ENCODE data around the gene NRAP.

- TF ChIP-seq RAD21 (IDR thresholded peaks at IDR 0.05; ENCODE audit: low read depth), result no peak
- TF ChIP-seq MAX (IDR thresholded peaks at IDR 0.05), result no peak
- TF ChIP-seq EP300 (IDR thresholded peaks at IDR 0.05; ENCODE audit: borderline replicate concordance), result no peak
- TF ChIP-seq CREB1 (IDR thresholded peaks at IDR 0.05; ENCODE audit: low read depth), result no peak
- no peak for TF ChIP-seq EGR1 (IDR thresholded peaks at IDR 0.05)
- no peak for TF ChIP-seq USF1 (IDR thresholded peaks at IDR 0.05)
- no peak for TF ChIP-seq CEBPB (IDR thresholded peaks at IDR 0.05)
- no peak for TF ChIP-seq TCF12 (IDR thresholded peaks at IDR 0.05; ENCODE audit: low read depth)
- no peak for TF ChIP-seq YY1 (IDR thresholded peaks at IDR 0.05; ENCODE audit: low read depth)
- no peak for TF ChIP-seq REST (IDR thresholded peaks at IDR 0.05; ENCODE audit: low read depth)
- no peak for TF ChIP-seq TAF1 (IDR thresholded peaks at IDR 0.05; ENCODE audit: low read depth)
- TF ChIP-seq ZBTB7A (IDR thresholded peaks at IDR 0.05; ENCODE audit: low read depth), result no peak
- no peak for TF ChIP-seq NFIC (IDR thresholded peaks at IDR 0.05)
- TF ChIP-seq TEAD4 (IDR thresholded peaks at IDR 0.05), result no peak
Observed at GRCh38 chr10:113557903-113558321, 105.9 kb downstream of the NRAP start.

Data from Ishikawa (cell line).